Keratinocyte (primary cell): ENCODE results near the gene CAPN14. TPM values are rescaled to one million over a fixed set of nuclear protein-coding genes. Genes with fewer than 3 reads are reported as not detected.

ENCODE experiments used
- DNase-seq: peaks from one replicate; pipeline ENCODE4 v3.0.0-alpha.2; 2011; ENCODE audit warnings: low read depth, missing footprints, low spot score
- FAIRE-seq: peaks from 2 replicates; lab custom pipeline; 2011; peaks lifted over from hg19 to GRCh38; lab: Jason Lieb, UNC
- H2AFZ ChIP-seq: 2 replicates; pipeline ENCODE4 v1.6.0; 2012; ENCODE audit warnings: low read length, control low read depth, inconsistent platforms; ENCODE audit not compliant: control insufficient read depth
- H3K27ac ChIP-seq: 2 replicates; pipeline ENCODE4 v1.5.1; 2011; ENCODE audit warnings: low read length; ENCODE audit not compliant: control insufficient read depth, insufficient read depth
- H3K27me3 ChIP-seq: 3 replicates; pipeline ENCODE4 v1.6.0; 2011; ENCODE audit warnings: low read length; ENCODE audit not compliant: control insufficient read depth, insufficient read depth; ENCODE audit errors: extremely low read depth
- H3K36me3 ChIP-seq, 2 experiments: 2 replicates in 1 of 2; 3 replicates in 1 of 2; pipeline ENCODE4 v1.5.1; 2011; ENCODE audit warnings: low read length in 2 of 2, mild to moderate bottlenecking in 1 of 2; ENCODE audit not compliant: control insufficient read depth in 2 of 2, insufficient read depth in 2 of 2; ENCODE audit errors: extremely low read depth in 1 of 2
- H3K4me1 ChIP-seq: 3 replicates; pipeline ENCODE4 v1.5.1; 2011; ENCODE audit warnings: low read length; ENCODE audit not compliant: control insufficient read depth, insufficient read depth; ENCODE audit errors: extremely low read depth
- H3K4me2 ChIP-seq: 3 replicates; pipeline ENCODE4 v1.6.0; 2011; ENCODE audit warnings: low read depth, low read length; ENCODE audit not compliant: control insufficient read depth, insufficient read depth; ENCODE audit errors: extremely low read depth
- H3K4me3 ChIP-seq, 3 experiments: fragments of 200-600 bp in 1 of 3; sonication (generic) in 1 of 3; 2 replicates in 2 of 3; 3 replicates in 1 of 3; pipeline ENCODE4 v1.5.1; 2011 to 2016; ENCODE audit warnings: low read length in 3 of 3, mild to moderate bottlenecking in 3 of 3, control low read depth in 2 of 3, inconsistent platforms in 1 of 3, low read depth in 1 of 3, mixed read lengths in 1 of 3, mixed run types in 1 of 3, moderate library complexity in 1 of 3; ENCODE audit not compliant: control insufficient read depth in 2 of 3, insufficient read depth in 2 of 3; ENCODE audit errors: extremely low read depth in 1 of 3
- H3K79me2 ChIP-seq: 2 replicates; pipeline ENCODE4 v1.6.0; 2012; ENCODE audit warnings: low read length; ENCODE audit not compliant: control insufficient read depth, insufficient read depth
- H3K9ac ChIP-seq: 3 replicates; pipeline ENCODE4 v1.6.0; 2011; ENCODE audit warnings: low read length; ENCODE audit not compliant: control insufficient read depth, insufficient read depth; ENCODE audit errors: extremely low read depth
- H3K9me1 ChIP-seq: 3 replicates; pipeline ENCODE4 v1.6.0; 2011; ENCODE audit warnings: low read length; ENCODE audit not compliant: control insufficient read depth, insufficient read depth; ENCODE audit errors: extremely low read depth
- H3K9me3 ChIP-seq: 2 replicates; pipeline ENCODE4 v1.5.1; 2012; ENCODE audit warnings: low read depth, low read length; ENCODE audit not compliant: control insufficient read depth
- H4K20me1 ChIP-seq: 3 replicates; pipeline ENCODE4 v1.6.0; 2011; ENCODE audit warnings: low read length; ENCODE audit not compliant: control insufficient read depth, insufficient read depth; ENCODE audit errors: extremely low read depth
- CTCF ChIP-seq, 3 experiments: IDR thresholded peaks in 1 of 3; conservative IDR thresholded peaks in 1 of 3; optimal IDR thresholded peaks in 1 of 3; 2 replicates in 2 of 3; 3 replicates in 1 of 3; pipeline versions ENCODE3 to v1.5.1; 2011; ENCODE audit warnings: low read length in 3 of 3, mild to moderate bottlenecking in 3 of 3, moderate library complexity in 2 of 3, control low read depth in 1 of 3, inconsistent platforms in 1 of 3; ENCODE audit not compliant: insufficient read depth in 2 of 3; ENCODE audit errors: extremely low read depth in 1 of 3
- EZH2 ChIP-seq: IDR thresholded peaks from one replicate; pipeline ENCODE4 v1.6.1; 2012; ENCODE audit warnings: inconsistent platforms, mild to moderate bottlenecking, low read length, moderate library complexity
- dilution Hi-C: fragments of 300-500 bp; cut with MboI; formaldehyde crosslinking; loops from one replicate; pipeline ENCODE4 v1.7.0; 2020; ENCODE audit warnings: low sequenced_read_pairs; ENCODE audit not compliant: extremely low pct_ligation_motif_present
- polyA plus RNA-seq, 5 experiments: library from polyadenylated mRNA; depleted of rRNA in 3 of 5; stranded (reverse) in 3 of 5; stranded (forward) in 1 of 5; unstranded in 1 of 5; fragments of >200 nt; gene quantifications; 1 replicate in 1 of 5; 2 replicates in 3 of 5; 3 replicates in 1 of 5; pipeline versions ENCODE4 v1.2.1 to v1.2.3, GENCODE V29; 2011 to 2012; ENCODE audit warnings: missing spikeins in 2 of 5, low read depth in 1 of 5, low replicate concordance in 1 of 5

Gene CAPN14
- polyA plus RNA-seq, 1 donor (not counting 4 experiments of a cell fraction or from before 2014, with no cell fraction given), result 1.1 TPM

GRCh38 chr2:31216734-31217133 lies 581 bp downstream of the CAPN14 start:
- dilution Hi-C loops, result no loop called here
- Histone ChIP-seq H3K27ac (no peak overlapping the region), H3K4me1 (peaks cover 11% of the 10 kb centered on the region), H3K36me3 (no peaks in the 10 kb centered on the region), H3K27me3 (no peaks in the 10 kb centered on the region), H2AFZ (no peak overlapping the region), H3K4me2 (no peak overlapping the region), H3K9me3 (no peaks in the 10 kb centered on the region), H3K4me3 (no peak overlapping the region), H4K20me1 (no peaks in the 10 kb centered on the region), H3K79me2 (no peaks in the 10 kb centered on the region), H3K9ac (no peak overlapping the region), H3K9me1 (no peaks in the 10 kb centered on the region)
- FAIRE-seq (no peak), DNase-seq (no peak)
- TF ChIP-seq EZH2 (no peak), CTCF (optimal IDR thresholded peaks at IDR 0.05 in 1 of 3, IDR thresholded peaks at IDR 0.05 in 1 of 3, conservative IDR thresholded peaks at IDR 0.05 in 1 of 3; ENCODE audit: extremely low read depth in 1 of 3, insufficient read depth in 2 of 3, low read length in 3 of 3) (no peak)

DNA sequence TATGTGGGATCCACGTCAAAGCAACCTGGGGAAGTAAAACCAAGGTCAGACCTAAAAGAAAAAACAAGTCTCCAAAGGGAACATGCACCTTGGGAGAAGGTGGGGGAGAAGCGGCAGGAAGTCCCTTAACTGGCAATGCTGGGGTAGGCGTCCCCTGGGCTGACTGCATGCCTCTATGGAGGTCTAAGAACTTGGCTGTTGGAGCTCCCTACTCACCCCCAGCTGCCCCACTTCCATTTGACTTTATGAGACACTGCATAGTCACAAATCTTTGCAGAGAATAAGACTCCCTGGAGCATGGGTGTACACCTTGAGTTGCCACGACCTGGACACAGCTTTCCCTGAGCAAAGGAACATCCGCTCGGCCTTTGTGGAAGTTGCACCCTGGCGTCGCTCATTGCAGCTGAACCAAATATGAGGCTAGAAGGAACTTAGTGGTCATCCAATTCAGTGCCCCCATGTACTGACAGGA lies 2.8 kb downstream of the CAPN14 start:
- DNase-seq (no peak), FAIRE-seq (no peak)
- Histone ChIP-seq H2AFZ (no peak overlapping the region), H3K9me1 (no peaks in the 10 kb centered on the region), H4K20me1 (no peaks in the 10 kb centered on the region), H3K9ac (no peak overlapping the region), H3K27me3 (no peaks in the 10 kb centered on the region), H3K4me1 (peaks cover 11% of the 10 kb centered on the region), H3K27ac (no peak overlapping the region), H3K79me2 (no peaks in the 10 kb centered on the region), H3K9me3 (no peaks in the 10 kb centered on the region), H3K4me2 (no peak overlapping the region), H3K4me3 (no peak overlapping the region), H3K36me3 (no peaks in the 10 kb centered on the region)
- dilution Hi-C loops, result no loop called here
- no peak for TF ChIP-seq EZH2
